HCT116 (cell line): ENCODE measurements around the gene MYH10.

Experiments used
- CEBPB ChIP-seq: IDR thresholded peaks from 2 replicates; pipeline ENCODE4 v1.6.1; 2012; ENCODE audit warnings: low read depth
- POLR2A ChIP-seq: IDR thresholded peaks from 2 replicates; pipeline ENCODE4 v1.7.0; 2011; ENCODE audit warnings: borderline replicate concordance; ENCODE audit not compliant: insufficient read depth, insufficient read length; ENCODE audit errors: extremely low read depth
- RAD21 ChIP-seq: IDR thresholded peaks from 2 replicates; pipeline ENCODE4 v1.6.1; 2012; ENCODE audit warnings: low read depth, mild to moderate bottlenecking
- SIN3A ChIP-seq: IDR thresholded peaks from 2 replicates; pipeline ENCODE4 v1.6.1; 2012; ENCODE audit warnings: low read depth
- TF ChIP-seq, protein P1 (sequence below), 3 experiments: fragments of 200-600 bp in 1 of 3; sonication (generic) in 1 of 3; IDR thresholded peaks in 2 of 3; conservative IDR thresholded peaks in 1 of 3; 2 replicates each; pipeline ENCODE4 v1.5.1; 2012 to 2017; ENCODE audit warnings: low read depth in 2 of 3, low read length in 2 of 3, antibody characterized with exemption in 1 of 3, borderline replicate concordance in 1 of 3, control low read depth in 1 of 3, mild to moderate bottlenecking in 1 of 3, mixed read lengths in 1 of 3, mixed run types in 1 of 3, moderate library complexity in 1 of 3; ENCODE audit not compliant: insufficient read depth in 1 of 3

- no peak for TF ChIP-seq POLR2A
- TF ChIP-seq SIN3A, result no peak
- TF ChIP-seq, protein P1, sequence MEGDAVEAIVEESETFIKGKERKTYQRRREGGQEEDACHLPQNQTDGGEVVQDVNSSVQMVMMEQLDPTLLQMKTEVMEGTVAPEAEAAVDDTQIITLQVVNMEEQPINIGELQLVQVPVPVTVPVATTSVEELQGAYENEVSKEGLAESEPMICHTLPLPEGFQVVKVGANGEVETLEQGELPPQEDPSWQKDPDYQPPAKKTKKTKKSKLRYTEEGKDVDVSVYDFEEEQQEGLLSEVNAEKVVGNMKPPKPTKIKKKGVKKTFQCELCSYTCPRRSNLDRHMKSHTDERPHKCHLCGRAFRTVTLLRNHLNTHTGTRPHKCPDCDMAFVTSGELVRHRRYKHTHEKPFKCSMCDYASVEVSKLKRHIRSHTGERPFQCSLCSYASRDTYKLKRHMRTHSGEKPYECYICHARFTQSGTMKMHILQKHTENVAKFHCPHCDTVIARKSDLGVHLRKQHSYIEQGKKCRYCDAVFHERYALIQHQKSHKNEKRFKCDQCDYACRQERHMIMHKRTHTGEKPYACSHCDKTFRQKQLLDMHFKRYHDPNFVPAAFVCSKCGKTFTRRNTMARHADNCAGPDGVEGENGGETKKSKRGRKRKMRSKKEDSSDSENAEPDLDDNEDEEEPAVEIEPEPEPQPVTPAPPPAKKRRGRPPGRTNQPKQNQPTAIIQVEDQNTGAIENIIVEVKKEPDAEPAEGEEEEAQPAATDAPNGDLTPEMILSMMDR (IDR thresholded peaks at IDR 0.05 in 2 of 3, conservative IDR thresholded peaks at IDR 0.05 in 1 of 3; ENCODE audit: borderline replicate concordance in 1 of 3, insufficient read depth in 1 of 3, low read depth in 2 of 3, low read length in 2 of 3), result no peak
- TF ChIP-seq RAD21, result no peak
- TF ChIP-seq CEBPB, result no peak
Measured at GRCh38 chr17:8662076-8662831, 31.7 kb upstream of the MYH10 start.
